ENCODE results near the gene WHRN.

Gene WHRN

GRCh38 chr9:114411452-114411851 is 93.8 kb downstream of the WHRN start:
- no peak overlapping the region for H3K9ac ChIP-seq (ENCODE audit: low read depth, low read length)
- no peaks in the 10 kb centered on the region for H3K9me3 ChIP-seq (ENCODE audit: control insufficient read depth, insufficient read depth, low read length)
- peaks cover 28% of the 10 kb centered on the region for H3K4me1 ChIP-seq (ENCODE audit: insufficient read depth, low read length)

GRCh38 chr9:114410910-114411309 is 94.4 kb downstream of the WHRN start:
- H3K9me3 ChIP-seq (ENCODE audit: control insufficient read depth, insufficient read depth, low read length): no peaks in the 10 kb centered on the region
- H3K4me1 ChIP-seq (ENCODE audit: insufficient read depth, low read length): peaks cover 28% of the 10 kb centered on the region
- no peaks in the 10 kb centered on the region for H3K36me3 ChIP-seq (ENCODE audit: insufficient read depth, low read length)

More at GRCh38 chr9:114411452-114411851, 93.8 kb downstream of the WHRN start:
- H3K36me3 ChIP-seq (ENCODE audit: insufficient read depth, low read length): no peaks in the 10 kb centered on the region

GRCh38 chr9:114409842-114410241 is 95.4 kb downstream of the WHRN start:
- Histone ChIP-seq H3K9ac (ENCODE audit: low read depth, low read length) (no peak overlapping the region), H3K36me3 (ENCODE audit: insufficient read depth, low read length) (no peaks in the 10 kb centered on the region), H3K9me3 (ENCODE audit: control insufficient read depth, insufficient read depth, low read length) (no peaks in the 10 kb centered on the region), H3K4me1 (ENCODE audit: insufficient read depth, low read length) (peaks cover 28% of the 10 kb centered on the region)

More at GRCh38 chr9:114410910-114411309, 94.4 kb downstream of the WHRN start:
- H3K9ac ChIP-seq (ENCODE audit: low read depth, low read length): no peak overlapping the region

GRCh38 chr9:114409103-114409780 is 96.0 kb downstream of the WHRN start:
- no peak overlapping the region for H3K9ac ChIP-seq (ENCODE audit: low read depth, low read length)
- no peaks in the 10 kb centered on the region for H3K9me3 ChIP-seq (ENCODE audit: control insufficient read depth, insufficient read depth, low read length)
- no peaks in the 10 kb centered on the region for H3K36me3 ChIP-seq (ENCODE audit: insufficient read depth, low read length)
- peaks cover 26% of the 10 kb centered on the region for H3K4me1 ChIP-seq (ENCODE audit: insufficient read depth, low read length)

GRCh38 chr9:114408645-114409044 is 96.6 kb downstream of the WHRN start:
- no peak overlapping the region for H3K9ac ChIP-seq (ENCODE audit: low read depth, low read length)
- H3K4me1 ChIP-seq (ENCODE audit: insufficient read depth, low read length): peaks cover 20% of the 10 kb centered on the region
- H3K9me3 ChIP-seq (ENCODE audit: control insufficient read depth, insufficient read depth, low read length): no peaks in the 10 kb centered on the region
- no peaks in the 10 kb centered on the region for H3K36me3 ChIP-seq (ENCODE audit: insufficient read depth, low read length)

- peaks cover 14% of the 10 kb centered on the region for H3K4me1 ChIP-seq (ENCODE audit: insufficient read depth, low read length)
- H3K9ac ChIP-seq (ENCODE audit: low read depth, low read length): no peak overlapping the region
- no peaks in the 10 kb centered on the region for H3K36me3 ChIP-seq (ENCODE audit: insufficient read depth, low read length)
- H3K9me3 ChIP-seq (ENCODE audit: control insufficient read depth, insufficient read depth, low read length): no peaks in the 10 kb centered on the region
Measured at GRCh38 chr9:114407889-114408288, 97.4 kb downstream of the WHRN start.

GRCh38 chr9:114406441-114406840 is 98.8 kb downstream of the WHRN start:
- Histone ChIP-seq H3K4me1 (ENCODE audit: insufficient read depth, low read length) (peaks cover 15% of the 10 kb centered on the region), H3K36me3 (ENCODE audit: insufficient read depth, low read length) (no peaks in the 10 kb centered on the region), H3K9me3 (ENCODE audit: control insufficient read depth, insufficient read depth, low read length) (no peaks in the 10 kb centered on the region), H3K9ac (ENCODE audit: low read depth, low read length) (no peak overlapping the region)

GRCh38 chr9:114405294-114406034 is 99.8 kb downstream of the WHRN start:
- Histone ChIP-seq H3K36me3 (ENCODE audit: insufficient read depth, low read length) (no peaks in the 10 kb centered on the region), H3K9me3 (ENCODE audit: control insufficient read depth, insufficient read depth, low read length) (no peaks in the 10 kb centered on the region), H3K9ac (ENCODE audit: low read depth, low read length) (no peak overlapping the region), H3K4me1 (ENCODE audit: insufficient read depth, low read length) (peaks cover 14% of the 10 kb centered on the region)

GRCh38 chr9:114404531-114404930 is 100.7 kb downstream of the WHRN start:
- Histone ChIP-seq H3K36me3 (ENCODE audit: insufficient read depth, low read length) (no peaks in the 10 kb centered on the region), H3K9me3 (ENCODE audit: control insufficient read depth, insufficient read depth, low read length) (no peaks in the 10 kb centered on the region), H3K4me1 (ENCODE audit: insufficient read depth, low read length) (peaks cover 22% of the 10 kb centered on the region), H3K9ac (ENCODE audit: low read depth, low read length) (no peak overlapping the region)

- Histone ChIP-seq H3K9me3 (ENCODE audit: control insufficient read depth, insufficient read depth, low read length) (no peaks in the 10 kb centered on the region), H3K36me3 (ENCODE audit: insufficient read depth, low read length) (no peaks in the 10 kb centered on the region), H3K4me1 (ENCODE audit: insufficient read depth, low read length) (peaks cover 12% of the 10 kb centered on the region; the same call in 1 of the 2 replicates), H3K9ac (ENCODE audit: low read depth, low read length) (no peak overlapping the region)
Measured at GRCh38 chr9:114403153-114403756, 102.0 kb downstream of the WHRN start.

GRCh38 chr9:114401344-114401743 is 103.9 kb downstream of the WHRN start:
- H3K4me1 ChIP-seq (ENCODE audit: insufficient read depth, low read length): peaks cover 12% of the 10 kb centered on the region; the same call in 1 of the 2 replicates
- no peaks in the 10 kb centered on the region for H3K36me3 ChIP-seq (ENCODE audit: insufficient read depth, low read length)
- H3K9me3 ChIP-seq (ENCODE audit: control insufficient read depth, insufficient read depth, low read length): no peaks in the 10 kb centered on the region
- H3K9ac ChIP-seq (ENCODE audit: low read depth, low read length): no peak overlapping the region

GRCh38 chr9:114400772-114401171 is 104.5 kb downstream of the WHRN start:
- Histone ChIP-seq H3K9me3 (ENCODE audit: control insufficient read depth, insufficient read depth, low read length) (no peaks in the 10 kb centered on the region), H3K36me3 (ENCODE audit: insufficient read depth, low read length) (no peaks in the 10 kb centered on the region), H3K4me1 (ENCODE audit: insufficient read depth, low read length) (peaks cover 16% of the 10 kb centered on the region), H3K9ac (ENCODE audit: low read depth, low read length) (no peak overlapping the region)

- no peak overlapping the region for H3K9ac ChIP-seq (ENCODE audit: low read depth, low read length)
- peaks cover 22% of the 10 kb centered on the region for H3K4me1 ChIP-seq (ENCODE audit: insufficient read depth, low read length)
- H3K36me3 ChIP-seq (ENCODE audit: insufficient read depth, low read length): no peaks in the 10 kb centered on the region
- H3K9me3 ChIP-seq (ENCODE audit: control insufficient read depth, insufficient read depth, low read length): no peaks in the 10 kb centered on the region
Measured at GRCh38 chr9:114400219-114400618, 105.1 kb downstream of the WHRN start.

- Histone ChIP-seq H3K9ac (ENCODE audit: low read depth, low read length) (no peak overlapping the region), H3K9me3 (ENCODE audit: control insufficient read depth, insufficient read depth, low read length) (no peaks in the 10 kb centered on the region), H3K36me3 (ENCODE audit: insufficient read depth, low read length) (no peaks in the 10 kb centered on the region), H3K4me1 (ENCODE audit: insufficient read depth, low read length) (peaks cover 25% of the 10 kb centered on the region)
Measured at GRCh38 chr9:114399381-114399780, 105.9 kb downstream of the WHRN start.
